Measurements from ENCODE around the gene PRUNE2. TPM values are rescaled to one million over a fixed set of nuclear protein-coding genes. Genes with fewer than 3 reads are reported as not detected.

The PRUNE2 gene
- total and polyA plus RNA-seq, 12 donors: 1.9 to 68.0 (median 11.2) TPM

DNA sequence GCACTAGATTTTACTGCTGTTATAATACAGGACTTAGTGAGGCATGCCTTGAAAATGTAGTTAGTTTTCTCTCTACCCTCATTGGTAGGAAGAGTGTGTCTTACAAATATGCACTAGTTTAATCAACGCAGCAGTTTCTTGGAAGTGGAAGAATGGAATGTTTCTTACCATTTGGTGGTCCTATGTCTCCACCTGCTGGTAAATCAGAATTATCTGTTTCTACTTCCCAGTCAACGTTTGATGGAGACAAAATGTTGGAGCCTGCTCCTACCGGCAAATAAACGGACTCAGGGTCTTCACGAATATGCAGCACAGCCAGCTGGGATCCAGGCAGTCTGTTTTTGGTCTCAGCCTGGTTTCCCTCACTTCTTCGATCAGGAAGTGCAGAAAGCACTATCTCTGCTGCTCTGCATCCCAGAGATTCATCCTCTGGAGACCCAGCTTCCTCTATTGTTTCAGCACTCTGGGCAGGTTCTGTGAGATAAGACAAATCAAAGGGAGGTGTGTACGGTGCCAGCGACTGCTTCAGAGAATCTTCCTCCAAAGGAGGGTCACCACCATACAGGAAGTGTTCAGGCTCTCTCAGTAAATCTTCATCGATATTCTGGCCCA, 201.2 kb downstream of the PRUNE2 start:
- 8 to 12% (median 11%) methylated on average over 7 to 9 of the region's 9 CpGs for WGBS, 4 donors
- intact Hi-C loops (cut with DNase I): loop anchor here (2.0 to 5.0 kb wide), 3 partner anchors 37 to 258 kb away; no protein-coding TSS in a partner anchor
- H3K27ac ChIP-seq: no peak overlapping the region

DNA sequence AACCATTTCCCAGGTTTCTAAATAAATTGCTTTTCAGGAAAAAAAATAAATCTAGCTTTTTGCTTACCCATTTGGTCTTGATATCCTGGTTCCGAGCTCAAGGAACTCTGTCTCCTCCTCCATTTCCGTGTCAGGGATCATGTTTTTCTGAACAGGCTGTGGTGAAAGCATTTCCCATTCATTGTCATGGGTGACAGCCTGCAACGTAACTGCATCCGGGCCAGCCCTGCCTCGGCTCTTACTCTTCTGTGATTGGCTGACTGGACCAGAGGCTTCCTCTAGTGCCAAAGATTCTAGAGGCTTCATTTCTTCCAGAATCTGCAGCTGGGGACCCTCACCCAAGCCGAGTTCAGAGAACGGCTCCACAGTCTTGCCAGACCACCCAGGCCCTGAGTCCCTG, 202.6 kb downstream of the PRUNE2 start:
- Histone ChIP-seq H3K27me3 (no peaks in the 10 kb centered on the region), H3K4me1 (replicated peaks in 1 of 2) (peaks cover 0 to 3% of the 10 kb centered on the region in 2 donors), H3K36me3 (replicated peaks in 1 of 2) (no peaks in the 10 kb centered on the region), H3K4me3 (no peak overlapping the region), H3K9me3 (replicated peaks in 1 of 3) (no peaks in the 10 kb centered on the region), H3K27ac (peak overlapping the region in 1 of 5 donors; percentile 57)
- peak in 3 of 7 donors; percentile 13 to 69 (median 41) for DNase-seq
- intact Hi-C loops (cut with DNase I): loop anchor here in 1 of 2 donors (5.0 kb wide), 1 partner anchor 36 kb away; no protein-coding TSS in a partner anchor
- TF ChIP-seq, protein P1, sequence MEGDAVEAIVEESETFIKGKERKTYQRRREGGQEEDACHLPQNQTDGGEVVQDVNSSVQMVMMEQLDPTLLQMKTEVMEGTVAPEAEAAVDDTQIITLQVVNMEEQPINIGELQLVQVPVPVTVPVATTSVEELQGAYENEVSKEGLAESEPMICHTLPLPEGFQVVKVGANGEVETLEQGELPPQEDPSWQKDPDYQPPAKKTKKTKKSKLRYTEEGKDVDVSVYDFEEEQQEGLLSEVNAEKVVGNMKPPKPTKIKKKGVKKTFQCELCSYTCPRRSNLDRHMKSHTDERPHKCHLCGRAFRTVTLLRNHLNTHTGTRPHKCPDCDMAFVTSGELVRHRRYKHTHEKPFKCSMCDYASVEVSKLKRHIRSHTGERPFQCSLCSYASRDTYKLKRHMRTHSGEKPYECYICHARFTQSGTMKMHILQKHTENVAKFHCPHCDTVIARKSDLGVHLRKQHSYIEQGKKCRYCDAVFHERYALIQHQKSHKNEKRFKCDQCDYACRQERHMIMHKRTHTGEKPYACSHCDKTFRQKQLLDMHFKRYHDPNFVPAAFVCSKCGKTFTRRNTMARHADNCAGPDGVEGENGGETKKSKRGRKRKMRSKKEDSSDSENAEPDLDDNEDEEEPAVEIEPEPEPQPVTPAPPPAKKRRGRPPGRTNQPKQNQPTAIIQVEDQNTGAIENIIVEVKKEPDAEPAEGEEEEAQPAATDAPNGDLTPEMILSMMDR (IDR thresholded peaks at IDR 0.05): no peak
- TF ChIP-seq POLR2A (IDR thresholded peaks at IDR 0.05): no peak
- WGBS, 4 donors: 34 to 59% (median 44%) methylated on average over 6 to 7 of the region's 7 CpGs

More for the DNA sequence above, 201.2 kb downstream of the PRUNE2 start:
- Histone ChIP-seq H3K27me3 (no peaks in the 10 kb centered on the region), H3K4me3 (no peak overlapping the region), H3K36me3 (replicated peaks in 1 of 2) (no peaks in the 10 kb centered on the region), H3K9me3 (replicated peaks in 1 of 3) (no peaks in the 10 kb centered on the region), H3K4me1 (replicated peaks in 1 of 2) (peaks cover 0 to 3% of the 10 kb centered on the region in 2 donors)
- TF ChIP-seq, protein P1 (IDR thresholded peaks at IDR 0.05): peak; percentile 50 to 88 (median 78)
- TF ChIP-seq POLR2A (IDR thresholded peaks at IDR 0.05): no peak
- peak in 3 of 7 donors; percentile 14 to 37 (median 37) for DNase-seq

DNA sequence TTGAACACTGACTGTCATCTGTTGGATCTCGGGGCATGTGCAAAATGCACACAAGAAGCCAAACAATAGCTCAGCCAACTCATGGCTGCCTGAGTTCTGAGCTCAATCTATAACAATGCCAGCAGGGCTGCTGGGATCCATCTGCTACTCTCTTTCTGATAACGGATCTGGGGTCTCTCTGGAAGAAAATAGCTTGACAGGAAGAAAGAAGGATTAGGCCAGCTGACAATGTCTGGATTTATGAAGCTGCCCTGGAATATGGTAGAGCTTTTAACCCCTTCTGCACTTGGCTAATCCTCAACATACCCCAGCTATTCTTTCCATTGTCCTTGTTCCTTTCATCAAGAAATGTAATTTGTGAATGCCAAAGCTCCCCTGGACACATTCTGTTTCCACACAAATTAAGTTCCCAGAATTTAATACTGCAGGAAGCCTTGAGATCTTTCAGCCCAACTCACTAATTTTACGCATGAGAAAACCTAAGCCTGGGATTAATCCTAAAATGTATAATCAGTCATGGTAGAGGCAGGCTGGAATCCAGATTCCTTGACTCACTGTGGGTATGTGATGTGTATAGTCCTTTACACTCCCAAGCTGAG, 204.4 kb downstream of the PRUNE2 start:
- 48 to 64% (median 63%) methylated on average over 3 of the region's 3 CpGs for WGBS, 4 donors
- H3K4me1 ChIP-seq (replicated peaks in 1 of 2): peaks cover 0 to 3% of the 10 kb centered on the region in 2 donors
- intact Hi-C loops (cut with DNase I): loop anchor here in 1 of 2 donors (5.0 kb wide), 1 partner anchor 34 kb away; no protein-coding TSS in a partner anchor
- no peaks in the 10 kb centered on the region for H3K9me3 ChIP-seq (replicated peaks in 1 of 3)
- no peak overlapping the region for H3K27ac ChIP-seq
- TF ChIP-seq, protein P1 (IDR thresholded peaks at IDR 0.05): no peak
- no peak for TF ChIP-seq POLR2A (IDR thresholded peaks at IDR 0.05)
- no peaks in the 10 kb centered on the region for H3K36me3 ChIP-seq (replicated peaks in 1 of 2)
- H3K4me3 ChIP-seq: no peak overlapping the region
- no peaks in the 10 kb centered on the region for H3K27me3 ChIP-seq
- no peak for DNase-seq

DNA sequence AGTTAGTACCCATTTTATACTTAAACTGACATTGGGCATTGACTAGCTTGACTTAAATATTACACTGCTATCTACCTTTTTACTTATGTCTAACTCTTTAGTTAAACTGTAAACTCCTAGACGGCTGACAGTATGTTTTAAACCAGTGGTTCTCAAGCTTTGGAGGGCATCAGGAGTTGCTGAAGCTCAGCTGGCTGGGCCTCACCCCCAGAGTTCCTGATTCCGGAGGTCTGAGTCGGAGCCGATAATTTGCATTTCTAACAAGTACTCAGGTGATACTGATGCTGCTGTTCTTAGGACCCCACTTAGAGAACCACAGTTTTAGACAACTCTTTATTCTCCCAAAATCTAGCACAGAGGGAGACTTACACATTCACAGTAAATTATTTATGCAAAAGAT, 205.0 kb downstream of the PRUNE2 start:
- TF ChIP-seq, protein P1 (IDR thresholded peaks at IDR 0.05): no peak
- no peak for TF ChIP-seq POLR2A (IDR thresholded peaks at IDR 0.05)
- no peak overlapping the region for H3K27ac ChIP-seq
- H3K36me3 ChIP-seq (replicated peaks in 1 of 2): no peaks in the 10 kb centered on the region
- no peaks in the 10 kb centered on the region for H3K9me3 ChIP-seq (replicated peaks in 1 of 3)
- DNase-seq: no peak
- H3K4me1 ChIP-seq (replicated peaks in 1 of 2): peaks cover 0 to 3% of the 10 kb centered on the region in 2 donors
- intact Hi-C loops (cut with DNase I): loop anchor here in 1 of 2 donors (5.0 kb wide), 1 partner anchor 34 kb away; no protein-coding TSS in a partner anchor
- no peaks in the 10 kb centered on the region for H3K27me3 ChIP-seq
- WGBS, 4 donors: 81 to 93% (median 88%) methylated on average over 4 of the region's 4 CpGs
- no peak overlapping the region for H3K4me3 ChIP-seq

Data from adrenal gland (tissue), 12 donors.